Esophagus muscularis mucosa (tissue), 4 donors: ENCODE results near the gene RTTN. TPM values are rescaled to one million over a fixed set of nuclear protein-coding genes. Genes with fewer than 3 reads are reported as not detected.

Experiments used
- DNase-seq: peaks from one replicate; pipeline ENCODE4 v3.0.0-alpha.2; 2017; ENCODE audit errors: extremely low spot score
- H3K27ac ChIP-seq, 4 donors: fragments of 200-600 bp; sonication (generic); replicated peaks in 1 of 4; 1 replicate in 3 of 4; 2 replicates in 1 of 4; pipeline ENCODE4 v1.5.1; 2016 to 2019; ENCODE audit warnings: mild to moderate bottlenecking in 1 of 4
- H3K27me3 ChIP-seq, 4 donors: fragments of 200-600 bp; sonication (generic); one replicate each; pipeline versions ENCODE4 v1.5.1 to v1.6.0; 2016 to 2019
- H3K36me3 ChIP-seq, 4 donors: fragments of 200-600 bp; sonication (generic); one replicate each; pipeline ENCODE4 v1.5.1; 2016 to 2019
- H3K4me1 ChIP-seq, 4 donors: fragments of 200-600 bp; sonication (generic); one replicate each; pipeline ENCODE4 v1.5.1; 2016 to 2019
- H3K4me3 ChIP-seq, 4 donors: fragments of 200-600 bp; sonication (generic); 1 replicate in 2 of 4; 2 replicates in 2 of 4; pipeline ENCODE4 v1.5.1; 2016 to 2019; ENCODE audit warnings: mild to moderate bottlenecking in 4 of 4, moderate library complexity in 1 of 4
- H3K9me3 ChIP-seq, 4 donors: fragments of 200-600 bp; sonication (generic); 1 replicate in 3 of 4; 2 replicates in 1 of 4; pipeline ENCODE4 v1.5.1; 2016 to 2019
- CTCF ChIP-seq, 3 experiments: fragments of 200-600 bp in 2 of 3; fragments of 450-650 bp in 1 of 3; sonication (generic) in 2 of 3; IDR thresholded peaks; one replicate each; pipeline ENCODE4 v1.5.1; 2017 to 2019; ENCODE audit warnings: antibody characterized with exemption in 3 of 3, mild to moderate bottlenecking in 2 of 3, moderate library complexity in 1 of 3
- EP300 ChIP-seq: sonication (generic); formaldehyde crosslinking; IDR thresholded peaks from one replicate; pipeline ENCODE4 v1.6.1; 2017; ENCODE audit warnings: antibody characterized with exemption
- POLR2A ChIP-seq: fragments of 450-650 bp; IDR thresholded peaks from one replicate; pipeline ENCODE4 v1.6.1; 2017; ENCODE audit warnings: antibody characterized with exemption, moderate library complexity, mild to moderate bottlenecking, low read depth
- POLR2AphosphoS5 ChIP-seq, 2 donors: sonication (generic); formaldehyde crosslinking; IDR thresholded peaks; one replicate each; pipeline ENCODE4 v1.6.1; 2017; ENCODE audit warnings: antibody characterized with exemption in 2 of 2
- WGBS: methylation state at CpG from one replicate; pipeline ENCODE4 v1.1.5; 2018; 5-methylcytosine and 5-hydroxymethylcytosine counted together
- intact Hi-C: fragments of 100-400 bp; cut with DNase I; formaldehyde crosslinking; loops from one replicate; pipeline ENCODE4 v1.15.1; 2023
- total RNA-seq, 4 donors: library from RNA; depleted of rRNA; stranded (reverse); fragments of >200 nt; gene quantifications; one replicate each; pipeline versions ENCODE4 v1.1.0 to v1.2.1, GENCODE V29; 2016

The RTTN gene
- total RNA-seq, 4 donors from 2014 or later, result 6.7 to 18.7 (median 7.3) TPM

GRCh38 chr18:70041459-70042050 is 163.9 kb downstream of the RTTN start:
- H3K9me3 ChIP-seq, result no peaks in the 10 kb centered on the region
- intact Hi-C loops, result no loop called here
- no peak overlapping the region for H3K27ac ChIP-seq
- no peak for DNase-seq
- H3K4me1 ChIP-seq, result no peaks in the 10 kb centered on the region
- H3K36me3 ChIP-seq, result peaks cover 5 to 18% (median 12%) of the 10 kb centered on the region in 4 donors
- WGBS, result 81% methylated on average over 4 of the region's 4 CpGs
- no peaks in the 10 kb centered on the region for H3K27me3 ChIP-seq
- no peak overlapping the region for H3K4me3 ChIP-seq
- no peak for TF ChIP-seq CTCF (IDR thresholded peaks at IDR 0.05)
- TF ChIP-seq POLR2AphosphoS5 (IDR thresholded peaks at IDR 0.05), result no peak

- peaks cover 5 to 18% (median 12%) of the 10 kb centered on the region in 4 donors for H3K36me3 ChIP-seq
- H3K9me3 ChIP-seq, result no peaks in the 10 kb centered on the region
- no peaks in the 10 kb centered on the region for H3K4me1 ChIP-seq
- no peak for DNase-seq
- H3K27ac ChIP-seq, result no peak overlapping the region
- intact Hi-C loops, result no loop called here
- no peak overlapping the region for H3K4me3 ChIP-seq
- no peak for TF ChIP-seq CTCF (IDR thresholded peaks at IDR 0.05)
- no peak for TF ChIP-seq POLR2AphosphoS5 (IDR thresholded peaks at IDR 0.05)
- TF ChIP-seq POLR2A, result no peak
- no peak for TF ChIP-seq EP300
- no peaks in the 10 kb centered on the region for H3K27me3 ChIP-seq
- 88% methylated on average over 2 of the region's 2 CpGs for WGBS
Measured at GRCh38 chr18:70039186-70039585, 166.3 kb downstream of the RTTN start.

- no peak for DNase-seq
- no peaks in the 10 kb centered on the region for H3K27me3 ChIP-seq
- H3K36me3 ChIP-seq, result peaks cover 5 to 18% (median 10%) of the 10 kb centered on the region in 4 donors
- WGBS, result 93% methylated on average over 6 of the region's 6 CpGs
- intact Hi-C loops, result no loop called here
- no peaks in the 10 kb centered on the region for H3K9me3 ChIP-seq
- H3K27ac ChIP-seq, result no peak overlapping the region
- TF ChIP-seq POLR2A (no peak), EP300 (no peak), CTCF (IDR thresholded peaks at IDR 0.05) (no peak), POLR2AphosphoS5 (IDR thresholded peaks at IDR 0.05) (no peak)
- no peaks in the 10 kb centered on the region for H3K4me1 ChIP-seq
- H3K4me3 ChIP-seq, result no peak overlapping the region
Measured at GRCh38 chr18:70037431-70038061, 167.9 kb downstream of the RTTN start.

GRCh38 chr18:70036771-70037347 is 168.6 kb downstream of the RTTN start:
- peaks cover 5 to 18% (median 10%) of the 10 kb centered on the region in 4 donors for H3K36me3 ChIP-seq
- TF ChIP-seq CTCF (IDR thresholded peaks at IDR 0.05), result no peak
- TF ChIP-seq EP300, result no peak
- TF ChIP-seq POLR2AphosphoS5 (IDR thresholded peaks at IDR 0.05), result no peak
- no peak for TF ChIP-seq POLR2A
- DNase-seq, result no peak
- H3K4me1 ChIP-seq, result no peaks in the 10 kb centered on the region
- H3K4me3 ChIP-seq, result no peak overlapping the region
- 91% methylated on average over 8 of the region's 8 CpGs for WGBS
- intact Hi-C loops, result no loop called here
- H3K27me3 ChIP-seq, result no peaks in the 10 kb centered on the region
- no peak overlapping the region for H3K27ac ChIP-seq
- no peaks in the 10 kb centered on the region for H3K9me3 ChIP-seq
